SU-DHL-6 (cell line): ENCODE measurements around the gene EYS.

Source experiments
- H2AFZ ChIP-seq: fragments of 200-600 bp; sonication (generic); 2 replicates; pipeline ENCODE4 v1.6.1; 2014; ENCODE audit warnings: low read depth, mild to moderate bottlenecking, moderate library complexity, mixed read lengths, antibody characterized with exemption, low read length; ENCODE audit not compliant: severe bottlenecking
- H3F3A ChIP-seq: fragments of 200-600 bp; shearing (Covaris generic); 2 replicates; pipeline ENCODE4 v1.6.0; 2016; ENCODE audit warnings: antibody characterized with exemption, mild to moderate bottlenecking; ENCODE audit not compliant: insufficient read depth
- H3K27ac ChIP-seq: fragments of 200-600 bp; sonication (generic); 2 replicates; pipeline ENCODE4 v1.5.1; 2016; ENCODE audit warnings: low read depth, mild to moderate bottlenecking, low read length, moderate library complexity, mixed read lengths
- H3K27me3 ChIP-seq: fragments of 200-600 bp; sonication (generic), shearing (Covaris generic); 2 replicates; pipeline ENCODE4 v1.6.0; 2014; ENCODE audit warnings: mild to moderate bottlenecking, low read length
- H3K36me3 ChIP-seq: fragments of 200-600 bp; sonication (generic); 2 replicates; pipeline ENCODE4 v1.6.1; 2014; ENCODE audit warnings: mild to moderate bottlenecking, low read length, mixed read lengths
- H3K4me2 ChIP-seq: fragments of 300-600, 200-600 bp; shearing (Covaris generic), sonication (generic); 2 replicates; pipeline ENCODE4 v1.6.0; 2014; ENCODE audit warnings: low read length, low read depth, mild to moderate bottlenecking; ENCODE audit not compliant: poor library complexity, severe bottlenecking
- H3K4me3 ChIP-seq: fragments of 200-600 bp; sonication (generic); 2 replicates; pipeline ENCODE4 v1.5.1; 2014; ENCODE audit warnings: antibody characterized with exemption, low read length, mild to moderate bottlenecking, mixed read lengths; ENCODE audit not compliant: insufficient read depth, poor library complexity, severe bottlenecking
- H3K79me2 ChIP-seq: fragments of 200-600 bp; sonication (generic); 2 replicates; pipeline ENCODE4 v1.6.1; 2014; ENCODE audit warnings: mild to moderate bottlenecking, low read length, moderate library complexity; ENCODE audit not compliant: insufficient read depth
- H3K9ac ChIP-seq: fragments of 200-600 bp; sonication (generic); 2 replicates; pipeline ENCODE4 v1.7.0; 2014; ENCODE audit warnings: mild to moderate bottlenecking, low read length
- H3K9me2 ChIP-seq: fragments of 200-600 bp; sonication (generic); replicated peaks from 2 replicates; pipeline ENCODE4 v1.6.1; 2014; ENCODE audit warnings: low read length; ENCODE audit not compliant: insufficient read depth
- H3K9me3 ChIP-seq: fragments of 200-600 bp; sonication (generic); 2 replicates; pipeline ENCODE4 v1.6.1; 2014; ENCODE audit warnings: low read length, mixed read lengths; ENCODE audit not compliant: insufficient read depth
- H4K20me1 ChIP-seq: fragments of 200-600 bp; sonication (generic); 2 replicates; pipeline ENCODE4 v1.6.1; 2014; ENCODE audit warnings: low read depth, mild to moderate bottlenecking, antibody characterized with exemption, low read length, moderate library complexity, mixed read lengths
- EZH2phosphoT487 ChIP-seq: fragments of 200-600 bp; sonication (generic), shearing (Covaris generic); conservative IDR thresholded peaks from 2 replicates; pipeline ENCODE4 v1.6.1; 2018; ENCODE audit warnings: mild to moderate bottlenecking, antibody characterized with exemption, low read length, moderate library complexity, mixed read lengths
- TF ChIP-seq, protein P1 (sequence below): fragments of 200-600 bp; sonication (generic); IDR thresholded peaks from one replicate; pipeline ENCODE4 v1.5.1; 2017; ENCODE audit warnings: antibody characterized with exemption, mild to moderate bottlenecking, low read length, moderate library complexity; ENCODE audit not compliant: insufficient read depth, poor library complexity, severe bottlenecking

EYS gene

DNA sequence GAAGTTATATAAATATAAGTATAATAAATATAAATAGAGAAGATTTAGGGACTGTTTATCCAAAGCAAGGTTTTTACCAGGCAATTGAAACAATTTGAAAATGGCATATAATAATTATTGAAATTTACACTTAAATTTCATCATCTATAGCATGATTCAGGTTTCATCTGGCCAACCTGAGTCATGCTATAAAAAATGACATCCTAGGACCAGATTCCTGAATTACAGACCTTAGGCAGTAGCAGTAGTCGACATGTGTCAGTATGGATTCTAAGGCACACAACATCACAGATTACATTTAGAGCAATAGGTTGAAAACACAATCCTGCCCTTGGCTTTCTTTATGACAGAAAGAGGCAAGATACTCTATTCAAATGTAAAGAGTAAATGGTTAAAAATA lies 1479.2 kb downstream of the EYS start:
- Histone ChIP-seq H3K27me3 (no peaks in the 10 kb centered on the region), H3K9me2 (0 out of 2 replicates have a peak, but pooled peaks cover 4% of the 10 kb centered on the region), H3K27ac (no peak overlapping the region), H3K79me2 (no peaks in the 10 kb centered on the region), H3K36me3 (no peaks in the 10 kb centered on the region), H3K4me3 (no peak overlapping the region), H3K9ac (no peak overlapping the region), H3K4me2 (no peak overlapping the region), H3F3A (no peaks in the 10 kb centered on the region), H4K20me1 (no peaks in the 10 kb centered on the region), H2AFZ (no peak overlapping the region), H3K9me3 (no peaks in the 10 kb centered on the region)
- no peak for TF ChIP-seq EZH2phosphoT487
- TF ChIP-seq, protein P1, sequence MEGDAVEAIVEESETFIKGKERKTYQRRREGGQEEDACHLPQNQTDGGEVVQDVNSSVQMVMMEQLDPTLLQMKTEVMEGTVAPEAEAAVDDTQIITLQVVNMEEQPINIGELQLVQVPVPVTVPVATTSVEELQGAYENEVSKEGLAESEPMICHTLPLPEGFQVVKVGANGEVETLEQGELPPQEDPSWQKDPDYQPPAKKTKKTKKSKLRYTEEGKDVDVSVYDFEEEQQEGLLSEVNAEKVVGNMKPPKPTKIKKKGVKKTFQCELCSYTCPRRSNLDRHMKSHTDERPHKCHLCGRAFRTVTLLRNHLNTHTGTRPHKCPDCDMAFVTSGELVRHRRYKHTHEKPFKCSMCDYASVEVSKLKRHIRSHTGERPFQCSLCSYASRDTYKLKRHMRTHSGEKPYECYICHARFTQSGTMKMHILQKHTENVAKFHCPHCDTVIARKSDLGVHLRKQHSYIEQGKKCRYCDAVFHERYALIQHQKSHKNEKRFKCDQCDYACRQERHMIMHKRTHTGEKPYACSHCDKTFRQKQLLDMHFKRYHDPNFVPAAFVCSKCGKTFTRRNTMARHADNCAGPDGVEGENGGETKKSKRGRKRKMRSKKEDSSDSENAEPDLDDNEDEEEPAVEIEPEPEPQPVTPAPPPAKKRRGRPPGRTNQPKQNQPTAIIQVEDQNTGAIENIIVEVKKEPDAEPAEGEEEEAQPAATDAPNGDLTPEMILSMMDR = no peak

DNA sequence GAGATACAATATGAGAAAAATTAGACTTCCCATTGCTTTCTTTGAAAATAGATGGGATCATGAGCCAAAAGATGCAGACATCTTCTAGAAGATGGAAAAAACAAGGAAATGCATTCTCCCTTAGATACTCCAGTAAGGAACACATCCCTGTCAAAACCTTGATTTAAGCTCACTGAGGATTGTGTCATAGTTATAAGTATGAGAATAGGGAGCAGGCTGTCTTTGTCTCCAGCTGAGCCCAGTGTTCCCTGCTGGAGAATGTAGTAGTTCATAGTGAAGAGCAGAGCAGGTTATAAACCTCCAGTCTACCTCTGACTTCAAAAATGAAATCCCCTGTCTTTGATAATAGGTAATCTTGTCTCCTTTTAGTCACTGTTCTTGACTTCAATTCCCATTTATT lies 1481.5 kb downstream of the EYS start:
- H3F3A ChIP-seq = no peaks in the 10 kb centered on the region
- no peak overlapping the region for H3K4me2 ChIP-seq
- TF ChIP-seq EZH2phosphoT487 = no peak
- TF ChIP-seq, protein P1 = no peak
- H3K79me2 ChIP-seq = no peaks in the 10 kb centered on the region
- no peaks in the 10 kb centered on the region for H3K27me3 ChIP-seq
- H2AFZ ChIP-seq = no peak overlapping the region
- no peak overlapping the region for H3K9ac ChIP-seq
- H3K4me3 ChIP-seq = no peak overlapping the region
- no peaks in the 10 kb centered on the region for H3K36me3 ChIP-seq
- no peak overlapping the region for H3K27ac ChIP-seq
- H3K9me2 ChIP-seq = 0 out of 2 replicates have a peak, but pooled peaks cover 4% of the 10 kb centered on the region
- H3K9me3 ChIP-seq = no peaks in the 10 kb centered on the region
- no peaks in the 10 kb centered on the region for H4K20me1 ChIP-seq

DNA sequence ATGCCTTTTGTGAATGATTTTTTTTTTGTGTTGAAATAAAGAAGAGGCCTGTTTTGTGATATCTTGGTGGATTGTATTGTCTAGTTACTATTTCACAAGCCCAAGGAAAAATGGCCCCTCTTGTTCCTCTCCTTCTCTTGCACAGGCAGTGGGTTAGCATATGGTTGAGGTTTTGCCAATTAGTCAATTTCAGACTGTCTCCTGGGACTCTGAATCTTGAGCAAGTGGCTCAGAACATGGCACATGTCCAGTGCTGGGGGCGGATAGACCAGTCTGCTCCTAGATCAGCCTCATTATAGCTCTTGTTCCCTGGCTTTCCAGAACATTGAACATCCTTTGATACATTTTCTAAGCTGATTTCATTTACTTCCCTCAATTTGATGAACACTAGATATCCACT lies 1482.2 kb downstream of the EYS start:
- H3K27ac ChIP-seq = no peak overlapping the region
- no peak overlapping the region for H3K4me2 ChIP-seq
- H4K20me1 ChIP-seq = no peaks in the 10 kb centered on the region

More for the DNA sequence above, 1482.2 kb downstream of the EYS start:
- TF ChIP-seq, protein P1 = no peak
- no peak for TF ChIP-seq EZH2phosphoT487
- no peak overlapping the region for H3K9ac ChIP-seq
- no peaks in the 10 kb centered on the region for H3K27me3 ChIP-seq
- no peaks in the 10 kb centered on the region for H3K9me3 ChIP-seq
- no peaks in the 10 kb centered on the region for H3K36me3 ChIP-seq
- H3K79me2 ChIP-seq = no peaks in the 10 kb centered on the region
- H2AFZ ChIP-seq = no peak overlapping the region
- H3K9me2 ChIP-seq = 0 out of 2 replicates have a peak, but pooled peaks cover 4% of the 10 kb centered on the region
- H3K4me3 ChIP-seq = no peak overlapping the region
- H3F3A ChIP-seq = no peaks in the 10 kb centered on the region
